Dermis blood vessel endothelial cell (primary cell): ENCODE measurements around the gene MRPL17. TPM values are rescaled to one million over a fixed set of nuclear protein-coding genes. Genes with fewer than 3 reads are reported as not detected.
"Not testable (repeated sequence)": the region's sequence is repeated elsewhere in the genome, so short reads cannot be mapped to it uniquely, and the experiment has no call there.

Experiments used
- DNase-seq: peaks from one replicate; pipeline ENCODE4 v3.0.0; 2010
- total RNA-seq: library from RNA; depleted of rRNA; stranded (reverse); fragments of >200 nt; gene quantifications from 2 replicates; pipeline ENCODE4 v1.2.3, GENCODE V29; 2014

Gene MRPL17
- total RNA-seq, result 31.2 and 61.6 TPM in 2 replicates

- DNase-seq, result peak; percentile 100
Observed at GRCh38 chr11:6682936-6683861, at the start of gene MRPL17. TSS of gene MRPL17 (minus strand) at chr11:6683340. CDS start at chr11:6683296, 44 bp downstream.

DNA sequence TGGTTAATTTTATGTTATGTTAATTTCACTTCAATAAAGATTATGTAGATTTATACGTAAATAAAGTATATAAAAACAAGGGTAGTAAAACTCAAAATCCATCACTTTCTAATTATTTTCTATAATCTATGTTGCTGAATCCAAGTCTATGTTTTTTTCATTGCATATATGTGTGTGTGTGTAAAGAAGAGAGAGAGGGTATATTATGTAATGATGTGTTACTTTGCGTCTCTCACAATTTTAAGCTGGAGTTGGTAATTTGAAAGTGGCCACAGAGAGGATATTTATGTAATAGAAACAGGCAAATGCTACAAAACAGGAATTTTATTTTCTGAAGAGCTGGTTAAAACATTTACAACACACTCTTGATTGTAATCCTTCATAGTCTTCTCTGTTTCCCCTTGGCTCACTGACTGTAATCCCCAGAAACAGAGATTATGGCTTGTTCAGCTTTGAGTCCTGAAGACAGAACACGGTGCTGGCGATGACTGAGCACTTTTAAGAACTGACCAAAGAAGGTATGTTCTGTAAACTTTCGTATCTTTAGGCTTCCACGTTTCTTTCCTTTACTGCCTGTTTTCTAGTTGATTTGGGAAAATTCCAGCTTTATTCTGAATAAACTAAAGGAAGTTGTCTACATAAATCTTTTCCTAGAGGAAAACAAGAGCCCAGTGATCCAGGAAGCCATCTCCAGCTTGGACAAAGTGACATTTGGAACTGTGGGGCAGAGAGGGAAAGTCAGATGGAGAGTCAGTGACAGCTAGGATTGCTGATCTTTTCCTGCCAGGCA, 45.0 kb upstream of the MRPL17 start:
- DNase-seq, result peak; percentile 40

GRCh38 chr11:6725386-6725896, 42.3 kb upstream of the MRPL17 start:
- no peak for DNase-seq

DNA sequence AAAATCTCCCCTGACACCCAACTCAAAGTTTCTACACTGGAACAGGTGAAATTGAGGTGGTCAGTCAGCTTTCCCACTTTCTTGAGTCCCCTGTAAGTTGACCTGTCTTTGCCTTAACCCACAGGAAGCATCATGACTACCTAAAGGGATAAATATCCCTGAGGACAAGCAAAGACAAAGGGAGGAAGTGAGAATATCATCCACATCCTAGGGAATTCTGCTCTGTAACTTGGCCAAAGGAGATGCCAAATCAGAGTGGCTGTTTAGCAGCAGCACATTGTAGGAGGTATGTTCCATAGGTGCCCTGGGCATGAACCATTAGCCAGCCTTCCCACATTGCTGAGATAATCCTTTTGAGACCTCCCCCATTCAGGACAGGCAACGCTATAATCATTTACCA, 40.9 kb upstream of the MRPL17 start:
- DNase-seq, result peak; percentile 54

DNA sequence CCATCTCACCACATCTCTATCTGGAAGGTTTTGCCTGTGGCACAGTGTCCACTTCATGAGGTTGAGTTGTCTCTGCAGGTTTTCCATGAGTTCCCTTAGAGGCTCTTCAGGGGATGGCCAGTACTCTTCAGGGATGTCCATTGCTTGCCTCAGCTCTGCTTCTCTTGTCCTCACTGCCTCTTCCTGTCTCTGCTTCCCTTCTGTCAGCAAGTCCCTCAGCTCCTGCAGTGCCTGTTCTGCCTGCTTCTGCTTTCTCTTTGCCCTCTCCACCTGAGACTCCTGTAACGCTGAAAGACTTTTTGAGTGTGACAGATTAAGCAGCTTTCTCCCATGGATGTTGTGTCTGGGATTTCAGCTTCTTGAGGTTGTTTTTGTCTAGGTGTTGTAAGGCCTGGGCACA, 38.2 kb upstream of the MRPL17 start:
- no peak for DNase-seq

- peak; percentile 30 for DNase-seq
Observed at GRCh38 chr11:6719576-6719975, 36.4 kb upstream of the MRPL17 start.

GRCh38 chr11:6717426-6717825, 34.3 kb upstream of the MRPL17 start:
- no peak for DNase-seq

- not testable (repeated sequence) for DNase-seq
Observed at GRCh38 chr11:6711552-6711951, 28.4 kb upstream of the MRPL17 start.

DNA sequence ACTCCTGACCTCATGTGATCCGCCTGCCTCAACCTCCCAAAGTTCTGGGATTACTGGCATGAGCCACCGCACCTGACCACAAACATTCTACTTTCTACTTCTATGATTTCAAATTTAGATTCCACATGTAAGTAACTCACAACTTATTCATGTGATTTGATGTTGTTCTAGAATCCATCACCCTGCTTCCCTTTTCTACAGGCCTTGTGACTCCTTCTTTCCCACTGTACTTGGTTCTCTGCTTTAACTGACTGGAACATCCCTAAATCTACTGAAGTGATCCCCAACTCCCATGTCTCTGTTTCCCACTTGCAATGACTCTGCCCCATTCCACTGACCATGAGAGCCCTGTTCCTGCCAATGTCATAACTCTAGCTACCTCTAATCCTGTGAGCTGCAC, 25.7 kb upstream of the MRPL17 start:
- DNase-seq, result no peak

DNA sequence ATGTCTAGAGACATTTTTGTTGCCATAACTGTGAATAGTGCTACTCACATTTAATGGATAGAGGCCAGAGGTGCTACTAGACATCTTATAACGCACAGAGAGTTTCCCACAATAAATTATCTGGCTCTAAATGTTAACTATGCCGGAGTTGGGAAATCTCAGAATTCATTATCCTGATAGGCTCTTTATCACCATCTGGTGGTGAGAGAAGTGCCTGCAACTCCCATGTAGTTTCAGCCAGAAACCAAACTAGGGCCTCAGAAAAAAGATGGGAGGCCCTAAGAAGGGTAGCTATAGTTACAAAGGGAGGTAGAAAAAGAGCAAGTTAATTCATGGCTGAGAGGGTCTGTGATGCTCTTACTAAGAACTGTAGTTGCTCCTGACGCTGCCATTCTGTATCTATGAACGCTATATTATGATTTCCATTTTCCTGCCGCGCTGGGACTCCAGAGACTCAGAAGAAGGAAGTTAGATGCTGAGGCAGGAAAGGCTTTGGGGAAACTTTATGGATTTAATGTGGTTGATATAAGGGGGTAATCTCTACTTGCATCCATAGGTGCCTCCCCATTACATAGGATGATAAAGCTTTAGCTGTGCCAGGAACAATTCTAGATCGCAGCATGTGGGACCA, 22.9 kb upstream of the MRPL17 start:
- peak; percentile 79 for DNase-seq

DNA sequence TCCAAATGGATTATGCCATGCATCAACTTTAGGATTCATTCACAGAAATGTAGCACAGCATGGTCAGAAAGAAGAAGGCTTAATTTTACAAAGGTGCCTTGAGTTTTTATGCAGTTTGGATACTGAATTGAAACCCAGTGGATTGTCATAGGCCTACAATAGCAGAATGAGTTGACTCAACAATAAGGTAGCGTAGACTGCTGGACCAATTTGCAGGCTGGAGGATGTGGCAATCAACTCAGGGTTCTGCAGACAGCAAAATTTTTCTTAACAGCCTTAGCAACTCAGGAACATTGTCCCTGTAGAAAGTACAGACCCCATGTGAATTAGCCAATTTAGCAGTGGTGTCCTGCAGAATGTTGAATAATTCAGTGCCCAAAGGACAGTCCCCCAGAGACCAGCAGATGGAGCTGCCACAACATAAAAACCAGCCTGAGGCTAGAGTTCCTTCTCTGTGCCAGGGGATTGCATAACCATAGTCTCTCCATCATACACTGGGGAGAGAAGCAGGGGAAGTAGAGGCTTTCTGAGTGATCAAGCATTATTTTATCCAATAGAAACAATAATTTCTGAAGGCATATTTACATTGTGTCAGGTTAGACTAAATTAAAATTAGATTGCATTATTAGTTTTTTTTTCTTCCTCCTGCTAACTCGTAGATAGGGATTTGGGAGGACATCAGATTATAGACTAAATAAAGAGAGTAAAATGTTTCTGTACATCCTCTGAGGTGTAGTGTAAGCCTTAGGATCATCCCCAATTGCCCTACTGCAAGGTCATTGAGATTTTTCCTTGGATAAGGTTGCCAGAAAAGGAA, 20.3 kb upstream of the MRPL17 start:
- peak; percentile 72 for DNase-seq

GRCh38 chr11:6701955-6702354, 18.8 kb upstream of the MRPL17 start:
- DNase-seq, result not testable (repeated sequence)

- DNase-seq, result peak; percentile 93
Observed at GRCh38 chr11:6695377-6695776, 12.2 kb upstream of the MRPL17 start.

DNA sequence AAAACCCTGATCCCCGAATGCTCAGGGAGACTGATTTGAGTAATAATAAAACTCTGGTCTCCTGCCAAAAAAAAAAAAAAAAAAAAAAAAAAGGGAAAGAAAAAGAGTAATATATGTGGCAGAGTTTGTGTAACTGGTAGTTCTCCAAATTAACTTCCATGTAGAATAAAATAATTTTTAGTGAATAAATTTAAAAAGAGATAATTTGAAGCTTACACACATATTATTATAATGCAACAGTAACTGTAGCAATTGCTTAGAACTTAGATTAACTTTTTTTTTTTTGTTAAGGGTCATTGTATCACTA, 11.0 kb upstream of the MRPL17 start:
- no peak for DNase-seq

GRCh38 chr11:6693342-6694228, 10.4 kb upstream of the MRPL17 start:
- peak; percentile 52 for DNase-seq

- DNase-seq, result no peak
Observed at GRCh38 chr11:6692128-6692527, 9.0 kb upstream of the MRPL17 start.

DNA sequence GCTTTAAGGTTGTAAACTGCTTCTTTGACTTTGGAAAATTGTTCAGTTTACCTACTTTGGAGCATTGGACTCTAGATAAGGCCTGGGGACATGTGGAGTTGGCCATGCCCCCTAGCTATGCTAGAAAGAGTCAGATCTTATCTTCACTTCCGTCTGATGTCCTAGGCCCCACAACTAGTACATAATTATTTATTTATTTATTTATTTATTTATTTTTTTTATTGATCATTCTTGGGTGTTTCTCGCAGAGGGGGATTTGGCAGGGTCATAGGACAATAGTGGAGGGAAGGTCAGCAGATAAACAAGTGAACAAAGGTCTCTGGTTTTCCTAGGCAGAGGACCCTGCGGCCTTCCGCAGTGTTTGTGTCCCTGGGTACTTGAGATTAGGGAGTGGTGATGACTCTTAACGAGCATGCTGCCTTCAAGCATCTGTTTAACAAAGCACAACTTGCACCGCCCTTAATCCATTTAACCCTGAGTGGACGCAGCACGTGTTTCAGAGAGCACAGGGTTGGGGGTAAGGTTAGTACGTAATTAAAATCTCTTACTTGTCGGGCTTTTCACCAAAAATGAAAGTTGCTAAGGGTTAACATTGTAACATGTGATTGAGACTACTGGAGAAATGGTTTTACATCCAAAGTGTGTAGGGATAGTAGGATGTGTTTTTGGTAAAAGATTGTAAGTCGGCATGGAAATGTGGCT, 7.4 kb upstream of the MRPL17 start:
- not testable (repeated sequence) for DNase-seq

- DNase-seq, result no peak
Observed at GRCh38 chr11:6687876-6688275, 4.7 kb upstream of the MRPL17 start.

DNA sequence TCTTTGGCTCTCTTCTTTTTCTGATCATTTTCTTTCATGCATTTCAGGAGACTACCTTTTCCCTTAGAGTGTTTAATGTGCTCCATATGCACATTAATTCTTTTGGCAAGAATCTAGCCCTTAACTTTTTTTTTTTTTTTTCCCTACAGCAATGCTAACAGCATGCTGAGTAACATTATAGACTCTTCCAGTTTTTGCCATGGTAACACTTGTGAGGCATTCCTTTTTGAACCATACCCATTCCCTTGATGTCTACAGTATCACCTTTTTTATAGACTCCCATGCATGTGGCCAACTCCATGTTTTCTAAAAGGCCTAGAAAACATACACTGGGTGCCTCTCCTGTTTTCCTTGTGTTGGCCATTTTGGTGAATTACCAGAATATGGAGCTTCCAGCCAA, 2.9 kb upstream of the MRPL17 start:
- no peak for DNase-seq

- DNase-seq, result not testable (repeated sequence)
Observed at GRCh38 chr11:6684068-6684467, 928 bp upstream of the MRPL17 start.

GRCh38 chr11:6682591-6682935, 577 bp downstream of the MRPL17 start:
- no peak for DNase-seq
